H9 (cell line): ENCODE measurements around the gene CDC37. TPM values are rescaled to one million over a fixed set of nuclear protein-coding genes. Genes with fewer than 3 reads are reported as not detected.

Source experiments
- DNase-seq: peaks from one replicate; pipeline ENCODE4 v3.0.0-alpha.2; 2017
- H2AFZ ChIP-seq: one replicate; pipeline ENCODE4 v1.6.1; 2013; ENCODE audit warnings: mild to moderate bottlenecking, low read length, control low read depth, moderate library complexity
- H2AK5ac ChIP-seq: 2 replicates; pipeline ENCODE4 v1.6.1; 2013; ENCODE audit warnings: low read length, control low read depth, mixed read lengths; ENCODE audit not compliant: insufficient read length
- H2BK120ac ChIP-seq: one replicate; pipeline ENCODE4 v1.6.1; 2013; ENCODE audit warnings: low read depth, mild to moderate bottlenecking, low read length, control low read depth, inconsistent platforms; ENCODE audit not compliant: poor library complexity, severe bottlenecking
- H2BK12ac ChIP-seq: 2 replicates; pipeline ENCODE4 v1.6.1; 2013; ENCODE audit warnings: low read length, control low read depth, mixed read lengths, low read depth; ENCODE audit not compliant: insufficient read length
- H2BK15ac ChIP-seq: 2 replicates; pipeline ENCODE4 v1.6.1; 2013; ENCODE audit warnings: low read depth, low read length, control low read depth
- H2BK20ac ChIP-seq: one replicate; pipeline ENCODE4 v1.6.1; 2013; ENCODE audit warnings: low read depth, mild to moderate bottlenecking, low read length, control low read depth, inconsistent platforms; ENCODE audit not compliant: poor library complexity, severe bottlenecking
- H2BK5ac ChIP-seq: 2 replicates; pipeline ENCODE4 v1.6.1; 2013; ENCODE audit warnings: low read length, control low read depth, mixed read lengths; ENCODE audit not compliant: insufficient read length
- H3K14ac ChIP-seq: 2 replicates; pipeline ENCODE4 v1.6.1; 2013; ENCODE audit warnings: low read length, control low read depth; ENCODE audit not compliant: insufficient read depth
- H3K18ac ChIP-seq: 2 replicates; pipeline ENCODE4 v1.6.1; 2013; ENCODE audit warnings: low read depth, mild to moderate bottlenecking, mixed read lengths, low read length, control low read depth; ENCODE audit not compliant: insufficient read length
- H3K23ac ChIP-seq: 2 replicates; pipeline ENCODE4 v1.6.1; 2013; ENCODE audit warnings: low read length, control low read depth, mixed read lengths, low read depth; ENCODE audit not compliant: insufficient read length
- H3K23me2 ChIP-seq: 2 replicates; pipeline ENCODE4 v1.6.1; 2013; ENCODE audit warnings: low read depth, mild to moderate bottlenecking, mixed read lengths, low read length, control low read depth; ENCODE audit not compliant: insufficient read length, poor library complexity, severe bottlenecking
- H3K27ac ChIP-seq: 2 replicates; pipeline ENCODE4 v1.5.1; 2013; ENCODE audit warnings: low read length, control low read depth, mixed read lengths, low read depth; ENCODE audit not compliant: insufficient read length
- H3K27me3 ChIP-seq: 2 replicates; pipeline ENCODE4 v1.6.1; 2013; ENCODE audit warnings: low read length, control low read depth, inconsistent platforms; ENCODE audit not compliant: insufficient read depth
- H3K4ac ChIP-seq: 2 replicates; pipeline ENCODE4 v1.6.1; 2013; ENCODE audit warnings: low read depth, mild to moderate bottlenecking, control low read depth, inconsistent platforms, low read length, moderate library complexity
- H3K4me1 ChIP-seq: 2 replicates; pipeline ENCODE4 v1.6.1; 2013; ENCODE audit warnings: low read length, control low read depth, inconsistent platforms; ENCODE audit not compliant: insufficient read depth
- H3K4me2 ChIP-seq: 2 replicates; pipeline ENCODE4 v1.6.1; 2013; ENCODE audit warnings: low read length, control low read depth, mixed read lengths; ENCODE audit not compliant: insufficient read length, insufficient read depth
- H3K56ac ChIP-seq: 2 replicates; pipeline ENCODE4 v1.6.1; 2013; ENCODE audit warnings: low read depth, mild to moderate bottlenecking, mixed read lengths, low read length, control low read depth; ENCODE audit not compliant: insufficient read length
- H3K79me1 ChIP-seq: 2 replicates; pipeline ENCODE4 v1.6.1; 2013; ENCODE audit warnings: low read depth, mild to moderate bottlenecking, moderate library complexity, low read length, control low read depth, inconsistent platforms; ENCODE audit not compliant: insufficient read depth, poor library complexity, severe bottlenecking
- H3K79me2 ChIP-seq: 2 replicates; pipeline ENCODE4 v1.6.1; 2013; ENCODE audit warnings: low read length, control low read depth, inconsistent platforms; ENCODE audit not compliant: insufficient read depth
- H3K9ac ChIP-seq: 2 replicates; pipeline ENCODE4 v1.6.1; 2013; ENCODE audit warnings: low read length, control low read depth, mixed read lengths; ENCODE audit not compliant: insufficient read length; ENCODE audit errors: extremely low read depth
- H3K9me3 ChIP-seq: one replicate; pipeline ENCODE4 v1.6.1; 2013; ENCODE audit warnings: low read depth, low read length, inconsistent platforms; ENCODE audit not compliant: control insufficient read depth
- H3T11ph ChIP-seq: one replicate; pipeline ENCODE4 v1.6.1; 2013; ENCODE audit warnings: mild to moderate bottlenecking, low read length, control low read depth, inconsistent platforms
- H4K20me1 ChIP-seq: one replicate; pipeline ENCODE4 v1.6.1; 2013; ENCODE audit not compliant: control insufficient read depth, insufficient read length, insufficient read depth
- H4K5ac ChIP-seq: 2 replicates; pipeline ENCODE4 v1.6.1; 2013; ENCODE audit warnings: low read depth, mild to moderate bottlenecking, mixed read lengths, low read length, control low read depth; ENCODE audit not compliant: insufficient read length
- H4K8ac ChIP-seq: replicated peaks from 2 replicates; pipeline ENCODE4 v1.6.1; 2013; ENCODE audit warnings: low read length, control low read depth, mixed read lengths, low read depth; ENCODE audit not compliant: insufficient read length
- H4K91ac ChIP-seq: 2 replicates; pipeline ENCODE4 v1.6.1; 2013; ENCODE audit warnings: low read depth, mild to moderate bottlenecking, moderate library complexity, mixed read lengths, low read length, control low read depth; ENCODE audit not compliant: insufficient read length
- H3K27ac Mint-ChIP-seq, 3 experiments: 2 replicates in 2 of 3; 3 replicates in 1 of 3; pipeline ENCODE4 v1.8.0; 2020 to 2021; ENCODE audit warnings: mixed read lengths in 3 of 3, mild to moderate bottlenecking in 1 of 3, moderate library complexity in 1 of 3
- H3K27me3 Mint-ChIP-seq: 2 replicates; pipeline ENCODE4 v1.8.0; 2021; ENCODE audit warnings: low read depth, mild to moderate bottlenecking, moderate library complexity, mixed read lengths
- H3K36me3 Mint-ChIP-seq, 3 experiments: 2 replicates in 2 of 3; 3 replicates in 1 of 3; pipeline ENCODE4 v1.8.0; 2020 to 2021; ENCODE audit warnings: low read depth in 3 of 3, mixed read lengths in 3 of 3; ENCODE audit not compliant: insufficient read depth in 1 of 3
- H3K4me1 Mint-ChIP-seq, 2 experiments: 2 replicates each; pipeline ENCODE4 v1.8.0; 2020; ENCODE audit warnings: mixed read lengths in 2 of 2
- H3K4me3 Mint-ChIP-seq, 2 experiments: 2 replicates in 1 of 2; 3 replicates in 1 of 2; pipeline ENCODE4 v1.8.0; 2020 to 2021; ENCODE audit warnings: mild to moderate bottlenecking in 2 of 2, mixed read lengths in 2 of 2, moderate library complexity in 1 of 2
- H3K9me3 Mint-ChIP-seq, 2 experiments: 2 replicates in 1 of 2; 3 replicates in 1 of 2; pipeline ENCODE4 v1.8.0; 2020; ENCODE audit warnings: mild to moderate bottlenecking in 2 of 2, mixed read lengths in 2 of 2, moderate library complexity in 1 of 2
- CTCF ChIP-seq: fragments of 200-600 bp; sonication (generic); conservative IDR thresholded peaks from 3 replicates; pipeline ENCODE4 v1.8.0; 2021; ENCODE audit warnings: antibody characterized with exemption, mild to moderate bottlenecking
- WGBS: extraction: QIAGEN DNeasy Blood & Tissue Kit; methylation state at CpG from one replicate; pipeline ENCODE4 v1.1.7; 2013; ENCODE audit warnings: missing lambda C conversion rate, low lambda C conversion rate, mixed read lengths; ENCODE audit not compliant: insufficient read length; ENCODE audit errors: extremely low coverage; 5-methylcytosine and 5-hydroxymethylcytosine counted together
- total RNA-seq: library from RNA; stranded (reverse); gene quantifications from 2 replicates; pipeline ENCODE4 v1.2.1, GENCODE V29; 2021

CDC37 gene
- total RNA-seq, 1 experiment from 2014 or later, result 155 TPM

DNA sequence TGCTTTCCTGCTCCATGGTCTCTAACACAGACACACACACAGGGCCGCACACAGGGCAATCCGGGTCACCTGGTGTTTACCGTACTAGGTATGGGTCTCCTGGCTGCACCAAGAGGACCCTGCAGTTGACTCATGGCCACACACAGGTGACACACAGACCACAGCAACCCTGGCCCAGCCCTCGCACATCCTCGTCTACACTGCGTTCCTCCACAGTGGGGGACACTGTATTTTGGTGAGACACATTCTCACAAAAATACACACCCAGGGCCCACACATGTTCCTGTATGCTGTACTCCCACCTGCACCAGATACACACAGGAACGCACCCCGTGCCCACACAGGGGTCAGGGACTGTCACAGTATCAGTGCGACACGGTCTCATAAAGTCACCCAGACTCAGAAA is 29.8 kb upstream of the CDC37 start:
- no CpG with 5 or more reads among the region's 10 CpGs for WGBS
- Histone ChIP-seq H3T11ph (no peak overlapping the region), H3K79me2 (no peaks in the 10 kb centered on the region), H4K5ac (no peak overlapping the region), H3K23me2 (no peaks in the 10 kb centered on the region), H3K56ac (no peak overlapping the region), H3K27me3 (peaks cover 26% of the 10 kb centered on the region), H2BK120ac (no peak overlapping the region), H3K4me2 (no peak overlapping the region), H3K9ac (no peak overlapping the region), H4K8ac (no peak overlapping the region), H3K4ac (no peak overlapping the region), H3K79me1 (no peaks in the 10 kb centered on the region), H3K18ac (no peak overlapping the region), H4K20me1 (peaks cover 2% of the 10 kb centered on the region), H2BK20ac (no peak overlapping the region), H3K9me3 (no peaks in the 10 kb centered on the region), H2AK5ac (no peak overlapping the region), H2BK15ac (no peak overlapping the region), H3K27ac (no peak overlapping the region), H3K4me1 (no peaks in the 10 kb centered on the region), H3K23ac (no peak overlapping the region), H2BK5ac (no peak overlapping the region), H2AFZ (no peak overlapping the region), H4K91ac (no peak overlapping the region), H3K14ac (no peak overlapping the region), H2BK12ac (no peak overlapping the region)
- peaks cover 4 to 9% of the 10 kb centered on the region in 2 experiments; a peak in 3 of 5 replicates for H3K9me3 Mint-ChIP-seq
- no peak for TF ChIP-seq CTCF
- peaks cover 59% of the 10 kb centered on the region for H3K27me3 Mint-ChIP-seq
- peaks cover 0 to 4% (median 0%) of the 10 kb centered on the region in 3 experiments; a peak in 2 of 7 replicates for H3K36me3 Mint-ChIP-seq
- H3K27ac Mint-ChIP-seq, result no peak overlapping the region
- no peak for DNase-seq
- H3K4me3 Mint-ChIP-seq, result peak overlapping the region in 1 of 2 experiments; percentile 53; a peak in 2 of 5 replicates
- H3K4me1 Mint-ChIP-seq, result peaks cover 15 to 21% of the 10 kb centered on the region in 2 experiments; a peak in 3 of 4 replicates
